Measurements from ENCODE around the gene GPATCH8.

GRCh38 chr17:44354582-44355561 is 148.3 kb downstream of the GPATCH8 start:
- peak in 10 of 12 donors; percentile 16 to 59 (median 36) for TF ChIP-seq CTCF (IDR thresholded peaks at IDR 0.05)
- TF ChIP-seq POLR2A (IDR thresholded peaks at IDR 0.05), result no peak
